Smooth muscle cell (in vitro differentiated cells): ENCODE results near the gene SCGB1C1. TPM values are rescaled to one million over a fixed set of nuclear protein-coding genes. Genes with fewer than 3 reads are reported as not detected.
"Not testable (repeated sequence)": the region's sequence is repeated elsewhere in the genome, so short reads cannot be mapped to it uniquely, and the experiment has no call there.

Source experiments
- DNase-seq: peaks from one replicate; lab custom pipeline; 2025; ENCODE audit not compliant: unreplicated experiment; lab: John Stamatoyannopoulos, UW
- H2AFZ ChIP-seq: fragments of 200-600 bp; sonication (generic); 2 replicates; pipeline ENCODE4 v1.6.0; 2016; ENCODE audit warnings: antibody characterized with exemption, low read depth, mild to moderate bottlenecking
- H3F3A ChIP-seq: fragments of 200-600 bp; sonication (generic); 2 replicates; pipeline ENCODE4 v1.6.0; 2017; ENCODE audit warnings: antibody characterized with exemption, low read depth
- H3K27ac ChIP-seq: fragments of 200-600 bp; sonication (generic); 2 replicates; pipeline ENCODE4 v1.5.1; 2016; ENCODE audit warnings: low read depth, mild to moderate bottlenecking
- H3K27me3 ChIP-seq: fragments of 200-600 bp; sonication (generic); 2 replicates; pipeline ENCODE4 v1.6.1; 2016; ENCODE audit warnings: low read depth, mild to moderate bottlenecking
- H3K36me3 ChIP-seq: fragments of 200-600 bp; sonication (generic); 2 replicates; pipeline ENCODE4 v1.5.1; 2016; ENCODE audit warnings: low read depth
- H3K4me1 ChIP-seq: fragments of 200-600 bp; sonication (generic); 2 replicates; pipeline ENCODE4 v1.5.1; 2016; ENCODE audit warnings: low read depth
- H3K4me2 ChIP-seq: fragments of 200-600 bp; sonication (generic); 2 replicates; pipeline ENCODE4 v1.6.0; 2016; ENCODE audit warnings: mild to moderate bottlenecking
- H3K4me3 ChIP-seq: fragments of 200-600 bp; sonication (generic); 2 replicates; pipeline ENCODE4 v1.5.1; 2016; ENCODE audit warnings: mild to moderate bottlenecking
- H3K79me2 ChIP-seq: fragments of 200-600 bp; sonication (generic); 2 replicates; pipeline ENCODE4 v1.6.0; 2016; ENCODE audit warnings: low read depth, mild to moderate bottlenecking
- H3K9ac ChIP-seq: fragments of 200-600 bp; sonication (generic); 2 replicates; pipeline ENCODE4 v1.6.0; 2016; ENCODE audit warnings: low read depth
- H3K9me3 ChIP-seq: fragments of 200-600 bp; sonication (generic); replicated peaks from 2 replicates; pipeline ENCODE4 v1.5.1; 2016; ENCODE audit warnings: low read depth
- H4K20me1 ChIP-seq: fragments of 200-600 bp; sonication (generic); 2 replicates; pipeline ENCODE4 v1.6.0; 2016; ENCODE audit warnings: low read depth
- WGBS: methylation state at CpG from one replicate; pipeline ENCODE4 v1.1.7; 2016; ENCODE audit warnings: low lambda C conversion rate; 5-methylcytosine and 5-hydroxymethylcytosine counted together
- polyA plus RNA-seq: library from polyadenylated mRNA; unstranded; fragments of >200 nt; fragmentation: Nextera tagmentation; extraction: Ambion mirVana; gene quantifications from 2 replicates; pipeline ENCODE4 v1.2.1, GENCODE V29; 2016
- total RNA-seq: library from RNA; depleted of rRNA; stranded (reverse); fragments of >200 nt; gene quantifications from 2 replicates; pipeline ENCODE4 v1.2.3, GENCODE V29; 2014
- TF ChIP-seq, protein P1 (sequence below): fragments of 200-600 bp; sonication (generic); IDR thresholded peaks from 2 replicates; pipeline ENCODE4 v1.5.1; 2017; ENCODE audit warnings: borderline replicate concordance, mild to moderate bottlenecking, antibody characterized with exemption; ENCODE audit not compliant: insufficient read depth, poor library complexity, severe bottlenecking

Gene SCGB1C1
- total RNA-seq (not detected in 2 replicates), polyA plus RNA-seq (not detected in 2 replicates)

DNA sequence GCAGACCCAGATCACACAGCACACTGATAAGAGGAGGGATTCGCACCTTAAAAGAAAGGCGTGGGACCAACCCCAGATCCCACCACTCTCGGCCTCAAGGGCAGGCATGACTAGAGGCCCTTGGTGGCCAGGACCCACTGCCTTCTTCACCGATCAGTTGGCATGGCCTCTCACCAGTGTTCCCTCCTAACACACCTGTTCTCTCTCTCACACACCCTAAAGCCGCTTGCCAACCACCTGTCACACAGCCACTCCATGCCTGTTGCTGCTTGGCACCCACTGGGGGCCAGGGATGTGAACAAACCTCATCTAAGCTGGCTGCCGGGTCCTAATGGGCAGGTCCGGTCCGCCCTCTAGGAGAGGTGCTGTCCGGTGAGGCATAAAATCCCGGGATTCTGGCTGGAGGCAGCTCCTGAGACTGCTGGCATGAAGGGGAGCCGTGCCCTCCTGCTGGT lies at the start of gene SCGB1C1:
Gene SCGB1C1 (plus strand): TSS at position 405 of the 455 bp plus-strand sequence. CDS start 22 bp downstream, at position 427.
- not testable (repeated sequence) for H4K20me1 ChIP-seq, H3F3A ChIP-seq, DNase-seq, H3K9ac ChIP-seq, H3K27ac ChIP-seq, H3K4me1 ChIP-seq, H3K36me3 ChIP-seq, H3K27me3 ChIP-seq, H2AFZ ChIP-seq, H3K79me2 ChIP-seq, H3K9me3 ChIP-seq, H3K4me2 ChIP-seq, H3K4me3 ChIP-seq
- 96% methylated on average over 3 of the region's 11 CpGs for WGBS

- not testable (repeated sequence) for H3K4me3 ChIP-seq, H3K79me2 ChIP-seq, DNase-seq, H3K9me3 ChIP-seq, H4K20me1 ChIP-seq, H3K27me3 ChIP-seq, H3F3A ChIP-seq, H3K36me3 ChIP-seq, H3K4me2 ChIP-seq, H2AFZ ChIP-seq, H3K27ac ChIP-seq, H3K4me1 ChIP-seq, H3K9ac ChIP-seq
- WGBS, result 0% methylated on average over 1 of the region's 13 CpGs
Observed at GRCh38 chr11:180242-180641, 12.6 kb upstream of the SCGB1C1 start.

GRCh38 chr11:189200-189783 lies 3.6 kb upstream of the SCGB1C1 start:
- not testable (repeated sequence) for H3K9ac ChIP-seq, H3F3A ChIP-seq, H3K4me3 ChIP-seq, H2AFZ ChIP-seq, H3K4me1 ChIP-seq, H3K79me2 ChIP-seq, H4K20me1 ChIP-seq, DNase-seq, H3K27ac ChIP-seq, H3K9me3 ChIP-seq, H3K27me3 ChIP-seq, H3K4me2 ChIP-seq, H3K36me3 ChIP-seq
- TF ChIP-seq, protein P1, sequence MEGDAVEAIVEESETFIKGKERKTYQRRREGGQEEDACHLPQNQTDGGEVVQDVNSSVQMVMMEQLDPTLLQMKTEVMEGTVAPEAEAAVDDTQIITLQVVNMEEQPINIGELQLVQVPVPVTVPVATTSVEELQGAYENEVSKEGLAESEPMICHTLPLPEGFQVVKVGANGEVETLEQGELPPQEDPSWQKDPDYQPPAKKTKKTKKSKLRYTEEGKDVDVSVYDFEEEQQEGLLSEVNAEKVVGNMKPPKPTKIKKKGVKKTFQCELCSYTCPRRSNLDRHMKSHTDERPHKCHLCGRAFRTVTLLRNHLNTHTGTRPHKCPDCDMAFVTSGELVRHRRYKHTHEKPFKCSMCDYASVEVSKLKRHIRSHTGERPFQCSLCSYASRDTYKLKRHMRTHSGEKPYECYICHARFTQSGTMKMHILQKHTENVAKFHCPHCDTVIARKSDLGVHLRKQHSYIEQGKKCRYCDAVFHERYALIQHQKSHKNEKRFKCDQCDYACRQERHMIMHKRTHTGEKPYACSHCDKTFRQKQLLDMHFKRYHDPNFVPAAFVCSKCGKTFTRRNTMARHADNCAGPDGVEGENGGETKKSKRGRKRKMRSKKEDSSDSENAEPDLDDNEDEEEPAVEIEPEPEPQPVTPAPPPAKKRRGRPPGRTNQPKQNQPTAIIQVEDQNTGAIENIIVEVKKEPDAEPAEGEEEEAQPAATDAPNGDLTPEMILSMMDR, result peak; percentile 2
- WGBS, result 96% methylated on average over 45 of the region's 55 CpGs

DNA sequence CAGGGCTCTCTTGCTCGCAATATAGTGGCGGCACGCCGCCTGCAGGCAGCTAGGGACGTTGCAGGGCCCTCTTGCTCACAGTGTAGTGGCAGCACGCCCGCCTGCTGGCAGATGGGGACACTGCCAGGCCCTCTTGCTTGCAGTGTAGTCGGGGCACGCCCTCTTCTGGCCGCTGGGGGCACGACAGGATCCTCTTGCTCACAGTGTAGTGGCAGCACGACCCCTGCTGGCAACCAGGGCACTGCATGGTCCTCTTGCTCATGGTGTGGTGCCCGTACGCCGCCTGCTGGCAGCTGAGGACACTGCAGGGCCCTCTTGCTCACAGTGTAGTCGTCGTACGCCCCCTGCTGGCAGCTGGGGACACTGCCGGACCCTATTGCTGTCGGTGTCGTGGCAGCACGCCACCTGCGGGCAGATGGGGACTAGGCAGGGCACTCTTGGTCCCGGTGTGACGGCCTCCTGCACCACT lies 3.0 kb upstream of the SCGB1C1 start:
- not testable (repeated sequence) for H3K9me3 ChIP-seq, H4K20me1 ChIP-seq, H3K4me1 ChIP-seq, DNase-seq, H3K36me3 ChIP-seq, H3K27ac ChIP-seq, H3K9ac ChIP-seq, H3K27me3 ChIP-seq, H3K4me2 ChIP-seq, H3K79me2 ChIP-seq, H3K4me3 ChIP-seq, H3F3A ChIP-seq, H2AFZ ChIP-seq
- WGBS, result 81% methylated on average over 12 of the region's 25 CpGs
- TF ChIP-seq, protein P1, result peak; percentile 16

GRCh38 chr11:190546-190945 lies 2.3 kb upstream of the SCGB1C1 start:
- not testable (repeated sequence) for H3K4me2 ChIP-seq, H3K36me3 ChIP-seq, H3K9me3 ChIP-seq, H3K27ac ChIP-seq, H2AFZ ChIP-seq, H3K79me2 ChIP-seq, H3K27me3 ChIP-seq, H4K20me1 ChIP-seq, H3K4me3 ChIP-seq, H3K4me1 ChIP-seq, DNase-seq, H3K9ac ChIP-seq, H3F3A ChIP-seq
- 79% methylated on average over 5 of the region's 5 CpGs for WGBS
